NK-92 (cell line): Measurements from ENCODE around the gene GPRC5B.

Source experiments
- DNase-seq: peaks from one replicate; lab custom pipeline; 2025; ENCODE audit not compliant: unreplicated experiment; lab: John Stamatoyannopoulos, UW

GPRC5B gene

DNA sequence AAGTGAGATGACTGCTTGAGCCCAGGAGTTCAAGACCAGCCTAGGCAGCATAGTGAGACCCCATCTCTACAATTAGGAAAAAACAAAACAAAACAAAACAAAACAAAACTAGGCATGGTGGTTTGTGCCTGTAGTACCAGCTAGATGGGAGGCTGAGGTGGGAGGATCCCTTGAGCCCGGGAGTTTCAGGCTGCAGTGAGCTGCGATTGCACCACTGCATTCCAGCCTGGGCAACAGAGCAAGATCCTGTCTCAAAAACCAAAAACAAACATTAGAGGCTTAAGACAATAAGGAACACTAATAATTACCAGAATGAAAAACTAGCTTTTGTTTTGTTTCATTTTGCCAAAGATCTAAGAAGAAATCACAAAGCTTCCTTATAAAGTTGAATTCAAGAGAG is 69.2 kb downstream of the GPRC5B start:
- no peak for DNase-seq

DNA sequence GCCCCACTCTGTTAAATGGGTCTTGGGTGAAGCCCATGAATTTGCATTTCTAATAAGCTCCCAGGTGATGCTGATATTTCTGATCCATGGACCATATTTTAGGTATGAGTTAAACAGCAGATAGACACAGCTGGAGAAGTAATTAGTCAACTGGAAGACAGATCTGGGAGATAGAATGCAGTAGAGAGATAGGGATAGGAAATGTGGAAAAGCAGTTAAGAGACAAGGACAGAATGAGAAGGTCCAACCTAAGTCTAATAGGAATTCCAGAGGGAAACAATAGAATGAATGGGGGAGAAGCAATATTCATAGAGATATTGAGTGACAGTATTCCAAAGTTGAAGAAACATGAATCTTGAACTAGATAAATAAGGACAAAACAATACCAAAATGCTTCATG is 71.7 kb downstream of the GPRC5B start:
- DNase-seq, result no peak

DNA sequence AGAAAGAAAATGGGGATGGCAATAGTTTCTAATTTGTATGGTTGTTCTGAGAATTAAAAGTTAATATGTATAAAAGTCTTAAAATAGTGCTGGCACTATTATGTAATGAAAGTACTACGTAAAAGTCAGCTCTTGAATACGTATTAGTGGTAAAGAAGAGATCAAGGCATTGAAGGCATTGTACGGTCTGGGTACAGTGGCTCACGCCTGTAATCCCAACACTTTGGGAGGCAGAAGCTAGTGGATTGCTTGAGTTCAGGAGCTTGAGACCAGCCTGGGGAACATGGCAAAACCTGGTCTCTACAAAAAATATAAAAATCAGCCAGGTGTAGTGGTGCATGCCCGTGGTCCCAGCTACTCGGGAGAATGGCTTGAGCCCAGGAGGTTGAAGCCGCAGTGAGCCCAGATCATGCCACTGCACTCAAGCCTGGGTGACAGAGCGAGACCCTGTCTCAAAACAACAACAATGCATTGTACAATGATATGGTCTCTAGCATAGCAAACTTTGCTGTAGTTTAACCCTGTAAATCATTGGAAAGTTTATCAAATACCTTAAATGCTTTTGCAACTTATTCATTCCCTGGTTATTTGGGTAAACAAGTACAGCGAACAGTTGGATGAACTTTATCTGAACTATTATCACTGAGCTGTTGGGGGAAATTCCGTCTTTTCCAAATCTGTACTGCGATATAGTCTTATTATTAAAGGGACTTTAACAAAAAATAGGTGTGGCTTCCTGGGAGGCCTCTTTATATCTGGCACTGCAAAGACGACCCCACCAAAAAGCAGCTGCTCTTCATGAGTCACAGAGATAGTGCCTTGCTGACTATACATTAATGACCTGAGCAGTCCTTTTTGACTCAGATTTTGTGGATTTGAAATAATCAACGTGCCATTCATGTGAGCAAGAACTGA is 73.6 kb downstream of the GPRC5B start:
- no peak for DNase-seq

GRCh38 chr16:19809693-19810092 is 75.0 kb downstream of the GPRC5B start:
- DNase-seq, result no peak

DNA sequence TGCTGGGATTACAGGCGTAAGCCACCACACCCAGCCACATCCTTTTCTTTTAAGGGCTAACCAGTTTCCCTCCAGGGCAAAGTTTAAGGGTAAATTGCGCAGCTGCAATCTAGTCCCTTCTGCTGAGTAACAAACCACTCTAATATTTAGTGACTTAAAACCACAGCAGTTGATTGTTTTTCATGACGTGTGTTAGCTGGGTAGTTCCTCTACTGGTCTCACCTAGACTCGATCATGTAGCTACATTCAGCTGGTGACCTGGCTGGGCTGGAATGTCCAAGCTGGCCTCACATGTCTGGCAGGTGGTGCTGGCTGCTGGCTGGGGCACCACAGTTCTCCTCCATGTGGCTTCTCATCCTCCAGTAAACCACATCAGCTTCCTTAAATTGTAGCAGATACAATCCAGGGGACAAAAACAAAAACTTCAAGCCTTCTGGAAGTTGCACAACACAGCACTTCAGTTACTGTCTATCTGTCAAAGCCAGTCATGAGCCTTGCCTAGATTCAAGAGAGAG is 75.5 kb downstream of the GPRC5B start:
- DNase-seq, result no peak

- no peak for DNase-seq
Measured at GRCh38 chr16:19808061-19808641, 76.5 kb downstream of the GPRC5B start.
